ENCODE data around the gene KRTAP2-1. TPM values are rescaled to one million over a fixed set of nuclear protein-coding genes. Genes with fewer than 3 reads are reported as not detected.
"Not testable (repeated sequence)": the region's sequence is repeated elsewhere in the genome, so short reads cannot be mapped to it uniquely, and the experiment has no call there.

The KRTAP2-1 gene
- total RNA-seq, 1 experiment from 2014 or later = not detected

GRCh38 chr17:41067281-41067680 lies 20.2 kb upstream of the KRTAP2-1 start:
- DNase-seq = no peak
- H3K9me3 Mint-ChIP-seq (ENCODE audit: low read depth, unreplicated experiment) = no peaks in the 10 kb centered on the region
- intact Hi-C loops (cut with micrococcal nuclease; ENCODE audit: unreplicated experiment) = no loop called here
- CTCF ChIA-PET = interaction anchor here (0.9 kb wide), 1 partner anchor 1446 kb away, joined by 3 read pairs; no protein-coding TSS in a partner anchor
- BruUV-seq (replicated peaks) = no TSS peak
- H3K27me3 Mint-ChIP-seq (ENCODE audit: unreplicated experiment) = no peaks in the 10 kb centered on the region
- no peak for TF ChIP-seq CTCF (IDR thresholded peaks at IDR 0.05; ENCODE audit: unreplicated experiment)
- H3K36me3 Mint-ChIP-seq (ENCODE audit: insufficient read depth, unreplicated experiment) = no peaks in the 10 kb centered on the region
- H3K4me1 Mint-ChIP-seq (ENCODE audit: low read depth, unreplicated experiment) = peaks cover 32% of the 10 kb centered on the region
- H3K4me3 Mint-ChIP-seq (ENCODE audit: low read depth, unreplicated experiment) = no peak overlapping the region
- H3K27ac Mint-ChIP-seq (ENCODE audit: unreplicated experiment) = no peak overlapping the region

GRCh38 chr17:41065829-41066624 lies 18.9 kb upstream of the KRTAP2-1 start, which contains the start of gene KRTAP2-4:
KRTAP2-4 (minus strand) TSS chr17:41065879; CDS start chr17:41065845, 34 bp downstream.
- peaks cover 39% of the 10 kb centered on the region for H3K4me1 Mint-ChIP-seq (ENCODE audit: low read depth, unreplicated experiment)
- CTCF ChIA-PET = interaction anchor here (1.0 kb wide), 1 partner anchor 147 kb away, joined by 6 read pairs; no protein-coding TSS in a partner anchor
- H3K36me3 Mint-ChIP-seq (ENCODE audit: insufficient read depth, unreplicated experiment) = peaks cover 4% of the 10 kb centered on the region
- BruUV-seq (replicated peaks) = no TSS peak
- intact Hi-C loops (cut with micrococcal nuclease; ENCODE audit: unreplicated experiment) = no loop called here
- H3K4me3 Mint-ChIP-seq (ENCODE audit: low read depth, unreplicated experiment) = no peak within 1 kb of the TSS
- no peaks in the 10 kb centered on the region for H3K27me3 Mint-ChIP-seq (ENCODE audit: unreplicated experiment)
- H3K9me3 Mint-ChIP-seq (ENCODE audit: low read depth, unreplicated experiment) = no peaks in the 10 kb centered on the region
- no peak for TF ChIP-seq CTCF (IDR thresholded peaks at IDR 0.05; ENCODE audit: unreplicated experiment)
- no peak for DNase-seq
- H3K27ac Mint-ChIP-seq (ENCODE audit: unreplicated experiment) = peak within 1 kb of the TSS; percentile 25

- intact Hi-C loops (cut with micrococcal nuclease; ENCODE audit: unreplicated experiment); DNase-seq; BruUV-seq (replicated peaks); H3K4me3 Mint-ChIP-seq (ENCODE audit: low read depth, unreplicated experiment); H3K27me3 Mint-ChIP-seq (ENCODE audit: unreplicated experiment); H3K36me3 Mint-ChIP-seq (ENCODE audit: insufficient read depth, unreplicated experiment); H3K27ac Mint-ChIP-seq (ENCODE audit: unreplicated experiment); H3K9me3 Mint-ChIP-seq (ENCODE audit: low read depth, unreplicated experiment): not testable (repeated sequence)
- peaks cover 48% of the 10 kb centered on the region for H3K4me1 Mint-ChIP-seq (ENCODE audit: low read depth, unreplicated experiment)
- CTCF ChIA-PET = interaction anchor here (1.2 kb wide), 1 partner anchor 16 kb away, joined by 3 read pairs; no protein-coding TSS in a partner anchor
Measured at GRCh38 chr17:41065016-41065689, 18.0 kb upstream of the KRTAP2-1 start.

- H3K27ac Mint-ChIP-seq (ENCODE audit: unreplicated experiment) = no peak overlapping the region
- TF ChIP-seq CTCF (IDR thresholded peaks at IDR 0.05; ENCODE audit: unreplicated experiment) = no peak
- no TSS peak for BruUV-seq (replicated peaks)
- CTCF ChIA-PET = interaction anchor here (1.2 to 1.3 kb wide), 2 partner anchors 15 to 340 kb away, joined by 3 read pairs; no protein-coding TSS in a partner anchor
- H3K4me1 Mint-ChIP-seq (ENCODE audit: low read depth, unreplicated experiment) = peaks cover 56% of the 10 kb centered on the region
- DNase-seq = no peak
- H3K4me3 Mint-ChIP-seq (ENCODE audit: low read depth, unreplicated experiment) = no peak overlapping the region
- no peaks in the 10 kb centered on the region for H3K9me3 Mint-ChIP-seq (ENCODE audit: low read depth, unreplicated experiment)
- intact Hi-C loops (cut with micrococcal nuclease; ENCODE audit: unreplicated experiment) = loop anchor here (5.0 kb wide), 1 partner anchor 207 kb away; no protein-coding TSS in a partner anchor
- H3K36me3 Mint-ChIP-seq (ENCODE audit: insufficient read depth, unreplicated experiment) = peaks cover 16% of the 10 kb centered on the region
- H3K27me3 Mint-ChIP-seq (ENCODE audit: unreplicated experiment) = no peaks in the 10 kb centered on the region
Measured at GRCh38 chr17:41064301-41064700, 17.2 kb upstream of the KRTAP2-1 start.

Measured in Calu3 (cell line).